Keratinocyte (primary cell): ENCODE measurements around the gene GABARAPL1. TPM values are rescaled to one million over a fixed set of nuclear protein-coding genes. Genes with fewer than 3 reads are reported as not detected.

ENCODE experiments used
- DNase-seq: peaks from one replicate; pipeline ENCODE4 v3.0.0-alpha.2; 2011; ENCODE audit warnings: low read depth, missing footprints, low spot score
- FAIRE-seq: peaks from 2 replicates; lab custom pipeline; 2011; peaks lifted over from hg19 to GRCh38; lab: Jason Lieb, UNC
- H2AFZ ChIP-seq: 2 replicates; pipeline ENCODE4 v1.6.0; 2012; ENCODE audit warnings: low read length, control low read depth, inconsistent platforms; ENCODE audit not compliant: control insufficient read depth
- H3K27ac ChIP-seq: 2 replicates; pipeline ENCODE4 v1.5.1; 2011; ENCODE audit warnings: low read length; ENCODE audit not compliant: control insufficient read depth, insufficient read depth
- H3K27me3 ChIP-seq: 3 replicates; pipeline ENCODE4 v1.6.0; 2011; ENCODE audit warnings: low read length; ENCODE audit not compliant: control insufficient read depth, insufficient read depth; ENCODE audit errors: extremely low read depth
- H3K36me3 ChIP-seq, 2 experiments: 2 replicates in 1 of 2; 3 replicates in 1 of 2; pipeline ENCODE4 v1.5.1; 2011; ENCODE audit warnings: low read length in 2 of 2, mild to moderate bottlenecking in 1 of 2; ENCODE audit not compliant: control insufficient read depth in 2 of 2, insufficient read depth in 2 of 2; ENCODE audit errors: extremely low read depth in 1 of 2
- H3K4me1 ChIP-seq: 3 replicates; pipeline ENCODE4 v1.5.1; 2011; ENCODE audit warnings: low read length; ENCODE audit not compliant: control insufficient read depth, insufficient read depth; ENCODE audit errors: extremely low read depth
- H3K4me2 ChIP-seq: 3 replicates; pipeline ENCODE4 v1.6.0; 2011; ENCODE audit warnings: low read depth, low read length; ENCODE audit not compliant: control insufficient read depth, insufficient read depth; ENCODE audit errors: extremely low read depth
- H3K4me3 ChIP-seq, 3 experiments: fragments of 200-600 bp in 1 of 3; sonication (generic) in 1 of 3; 2 replicates in 2 of 3; 3 replicates in 1 of 3; pipeline ENCODE4 v1.5.1; 2011 to 2016; ENCODE audit warnings: low read length in 3 of 3, mild to moderate bottlenecking in 3 of 3, control low read depth in 2 of 3, inconsistent platforms in 1 of 3, low read depth in 1 of 3, mixed read lengths in 1 of 3, mixed run types in 1 of 3, moderate library complexity in 1 of 3; ENCODE audit not compliant: control insufficient read depth in 2 of 3, insufficient read depth in 2 of 3; ENCODE audit errors: extremely low read depth in 1 of 3
- H3K79me2 ChIP-seq: 2 replicates; pipeline ENCODE4 v1.6.0; 2012; ENCODE audit warnings: low read length; ENCODE audit not compliant: control insufficient read depth, insufficient read depth
- H3K9ac ChIP-seq: 3 replicates; pipeline ENCODE4 v1.6.0; 2011; ENCODE audit warnings: low read length; ENCODE audit not compliant: control insufficient read depth, insufficient read depth; ENCODE audit errors: extremely low read depth
- H3K9me1 ChIP-seq: 3 replicates; pipeline ENCODE4 v1.6.0; 2011; ENCODE audit warnings: low read length; ENCODE audit not compliant: control insufficient read depth, insufficient read depth; ENCODE audit errors: extremely low read depth
- H3K9me3 ChIP-seq: 2 replicates; pipeline ENCODE4 v1.5.1; 2012; ENCODE audit warnings: low read depth, low read length; ENCODE audit not compliant: control insufficient read depth
- H4K20me1 ChIP-seq: 3 replicates; pipeline ENCODE4 v1.6.0; 2011; ENCODE audit warnings: low read length; ENCODE audit not compliant: control insufficient read depth, insufficient read depth; ENCODE audit errors: extremely low read depth
- EZH2 ChIP-seq: IDR thresholded peaks from one replicate; pipeline ENCODE4 v1.6.1; 2012; ENCODE audit warnings: inconsistent platforms, mild to moderate bottlenecking, low read length, moderate library complexity
- dilution Hi-C: fragments of 300-500 bp; cut with MboI; formaldehyde crosslinking; loops from one replicate; pipeline ENCODE4 v1.7.0; 2020; ENCODE audit warnings: low sequenced_read_pairs; ENCODE audit not compliant: extremely low pct_ligation_motif_present
- polyA plus RNA-seq, 5 experiments: library from polyadenylated mRNA; depleted of rRNA in 3 of 5; stranded (reverse) in 3 of 5; stranded (forward) in 1 of 5; unstranded in 1 of 5; fragments of >200 nt; gene quantifications; 1 replicate in 1 of 5; 2 replicates in 3 of 5; 3 replicates in 1 of 5; pipeline versions ENCODE4 v1.2.1 to v1.2.3, GENCODE V29; 2011 to 2012; ENCODE audit warnings: missing spikeins in 2 of 5, low read depth in 1 of 5, low replicate concordance in 1 of 5
- TF ChIP-seq, protein P1 (sequence below), 3 experiments: IDR thresholded peaks in 1 of 3; conservative IDR thresholded peaks in 1 of 3; optimal IDR thresholded peaks in 1 of 3; 2 replicates in 2 of 3; 3 replicates in 1 of 3; pipeline versions ENCODE3 to v1.5.1; 2011; ENCODE audit warnings: low read length in 3 of 3, mild to moderate bottlenecking in 3 of 3, moderate library complexity in 2 of 3, control low read depth in 1 of 3, inconsistent platforms in 1 of 3; ENCODE audit not compliant: insufficient read depth in 2 of 3; ENCODE audit errors: extremely low read depth in 1 of 3

GABARAPL1 gene
- polyA plus RNA-seq, 1 donor (not counting 4 experiments of a cell fraction or from before 2014, with no cell fraction given) = 24.3 TPM

DNA sequence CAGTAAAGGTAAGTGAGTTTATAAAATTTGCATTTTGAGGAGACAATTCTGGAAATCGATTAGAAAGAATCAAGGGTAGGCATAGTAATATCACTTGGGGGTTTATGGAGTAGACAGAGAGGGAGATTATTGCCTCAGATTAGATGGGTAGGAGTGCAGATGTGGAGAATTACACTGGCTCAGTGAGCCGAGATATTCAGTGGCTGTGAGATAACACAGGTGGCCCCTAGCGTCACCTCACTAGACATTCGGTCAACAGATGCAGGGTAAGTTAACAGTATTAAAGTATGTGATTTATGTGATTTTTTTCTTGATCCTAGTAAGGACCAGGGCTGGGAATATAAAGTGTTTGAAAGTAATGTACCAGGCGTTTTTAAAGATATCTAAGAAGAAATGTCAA lies 55.4 kb downstream of the GABARAPL1 start:
- Histone ChIP-seq H3K4me1 (no peaks in the 10 kb centered on the region), H4K20me1 (no peaks in the 10 kb centered on the region), H3K79me2 (no peaks in the 10 kb centered on the region), H2AFZ (no peak overlapping the region), H3K4me2 (no peak overlapping the region), H3K27ac (no peak overlapping the region), H3K9me1 (no peaks in the 10 kb centered on the region), H3K9me3 (no peaks in the 10 kb centered on the region), H3K4me3 (no peak overlapping the region), H3K9ac (no peak overlapping the region), H3K36me3 (no peaks in the 10 kb centered on the region), H3K27me3 (no peaks in the 10 kb centered on the region)
- DNase-seq (no peak), FAIRE-seq (no peak)
- dilution Hi-C loops = no loop called here
- TF ChIP-seq EZH2 = no peak
- TF ChIP-seq, protein P1, sequence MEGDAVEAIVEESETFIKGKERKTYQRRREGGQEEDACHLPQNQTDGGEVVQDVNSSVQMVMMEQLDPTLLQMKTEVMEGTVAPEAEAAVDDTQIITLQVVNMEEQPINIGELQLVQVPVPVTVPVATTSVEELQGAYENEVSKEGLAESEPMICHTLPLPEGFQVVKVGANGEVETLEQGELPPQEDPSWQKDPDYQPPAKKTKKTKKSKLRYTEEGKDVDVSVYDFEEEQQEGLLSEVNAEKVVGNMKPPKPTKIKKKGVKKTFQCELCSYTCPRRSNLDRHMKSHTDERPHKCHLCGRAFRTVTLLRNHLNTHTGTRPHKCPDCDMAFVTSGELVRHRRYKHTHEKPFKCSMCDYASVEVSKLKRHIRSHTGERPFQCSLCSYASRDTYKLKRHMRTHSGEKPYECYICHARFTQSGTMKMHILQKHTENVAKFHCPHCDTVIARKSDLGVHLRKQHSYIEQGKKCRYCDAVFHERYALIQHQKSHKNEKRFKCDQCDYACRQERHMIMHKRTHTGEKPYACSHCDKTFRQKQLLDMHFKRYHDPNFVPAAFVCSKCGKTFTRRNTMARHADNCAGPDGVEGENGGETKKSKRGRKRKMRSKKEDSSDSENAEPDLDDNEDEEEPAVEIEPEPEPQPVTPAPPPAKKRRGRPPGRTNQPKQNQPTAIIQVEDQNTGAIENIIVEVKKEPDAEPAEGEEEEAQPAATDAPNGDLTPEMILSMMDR (optimal IDR thresholded peaks at IDR 0.05 in 1 of 3, IDR thresholded peaks at IDR 0.05 in 1 of 3, conservative IDR thresholded peaks at IDR 0.05 in 1 of 3; ENCODE audit: extremely low read depth in 1 of 3, insufficient read depth in 2 of 3, low read length in 3 of 3) = no peak

DNA sequence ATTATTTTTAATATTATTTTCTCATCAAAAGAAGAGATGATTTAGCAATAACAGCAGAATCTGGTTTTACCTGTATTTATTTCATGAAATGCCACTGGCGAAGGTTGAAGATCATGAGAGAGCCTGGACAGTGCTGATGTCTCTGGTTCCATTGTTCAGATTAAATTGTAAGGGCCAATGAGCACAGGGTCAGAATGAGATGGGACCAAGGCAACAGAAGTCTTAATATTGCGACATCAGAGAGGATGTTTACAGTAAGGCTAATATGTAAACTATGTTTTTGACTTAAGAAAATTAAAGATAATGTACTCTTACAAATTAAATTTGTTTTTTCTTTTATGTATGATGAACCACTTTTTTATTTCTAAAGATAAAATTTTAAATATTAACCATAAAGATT lies 59.8 kb downstream of the GABARAPL1 start:
- H4K20me1 ChIP-seq = no peaks in the 10 kb centered on the region
- no peak overlapping the region for H3K27ac ChIP-seq
- H3K79me2 ChIP-seq = no peaks in the 10 kb centered on the region
- no peak for DNase-seq
- dilution Hi-C loops = no loop called here
- H3K4me1 ChIP-seq = no peaks in the 10 kb centered on the region
- H2AFZ ChIP-seq = no peak overlapping the region
- FAIRE-seq = no peak
- H3K4me2 ChIP-seq = no peak overlapping the region
- no peak overlapping the region for H3K4me3 ChIP-seq
- H3K36me3 ChIP-seq = no peaks in the 10 kb centered on the region
- H3K9me1 ChIP-seq = no peaks in the 10 kb centered on the region
- no peaks in the 10 kb centered on the region for H3K9me3 ChIP-seq
- no peak overlapping the region for H3K9ac ChIP-seq
- H3K27me3 ChIP-seq = no peaks in the 10 kb centered on the region
- TF ChIP-seq EZH2 = no peak
- TF ChIP-seq, protein P1 (optimal IDR thresholded peaks at IDR 0.05 in 1 of 3, IDR thresholded peaks at IDR 0.05 in 1 of 3, conservative IDR thresholded peaks at IDR 0.05 in 1 of 3; ENCODE audit: extremely low read depth in 1 of 3, insufficient read depth in 2 of 3, low read length in 3 of 3) = no peak

Other genes with a start within 250 kb of the GABARAPL1 start
- gene CLEC12A, start 241.5 kb upstream of the GABARAPL1 start, polyA plus RNA-seq = not detected in 3 replicates
- gene CLEC1B, start 213.8 kb upstream of the GABARAPL1 start, polyA plus RNA-seq = not detected in 3 replicates
- gene CLEC12B, start 202.2 kb upstream of the GABARAPL1 start, polyA plus RNA-seq = not detected in 3 replicates
- not detected in 3 replicates for gene CLEC9A, start 182.2 kb upstream of the GABARAPL1 start, polyA plus RNA-seq
- 0.05 TPM in 1 of 3 replicates, not detected in the others for gene CLEC1A, start 113.9 kb upstream of the GABARAPL1 start, polyA plus RNA-seq
- gene CLEC7A, start 82.7 kb upstream of the GABARAPL1 start, polyA plus RNA-seq = 0.31 to 0.62 TPM (median 0.62 TPM) in 3 replicates
- gene OLR1, start 40.7 kb upstream of the GABARAPL1 start, polyA plus RNA-seq = 0.03 to 0.18 TPM (median 0.17 TPM) in 3 replicates
- gene TMEM52B, start 33.8 kb upstream of the GABARAPL1 start, polyA plus RNA-seq = 0.03 TPM in 1 of 3 replicates, not detected in the others
- gene KLRD1, start 95.0 kb downstream of the GABARAPL1 start, polyA plus RNA-seq = under 0.01 TPM in 2 of 3 replicates, not detected in the other
- not detected in 3 replicates for gene KLRK1, start 177.2 kb downstream of the GABARAPL1 start, polyA plus RNA-seq
- gene KLRC4, start 196.9 kb downstream of the GABARAPL1 start, polyA plus RNA-seq = not detected in 3 replicates
- gene KLRC3, start 207.7 kb downstream of the GABARAPL1 start, polyA plus RNA-seq = not detected in 3 replicates
- 0.09 TPM in 1 of 3 replicates, not detected in the others for gene KLRC2, start 223.1 kb downstream of the GABARAPL1 start, polyA plus RNA-seq
- gene KLRC1, start 240.5 kb downstream of the GABARAPL1 start, polyA plus RNA-seq = 0.07 TPM in 1 of 3 replicates, not detected in the others